ENCODE measurements around the gene DIPK1B.

The DIPK1B gene

GRCh38 chr9:136711751-136712689 is at the start of gene DIPK1B:
Gene DIPK1B, plus strand, starts transcription at chr9:136712572. Its CDS starts 94 bp downstream, at chr9:136712666.
- peak; percentile 99 for DNase-seq (ENCODE audit: low spot score)

- DNase-seq (ENCODE audit: low spot score), result no peak
These were observed 49.5 kb upstream of the DIPK1B start, which contains the start of gene EGFL7 for GRCh38 chr9:136662656-136663581. Gene EGFL7, plus strand, starts transcription at chr9:136662916. Its CDS starts 5,367 bp downstream, at chr9:136668283.

GRCh38 chr9:136664000-136664915 is 48.1 kb upstream of the DIPK1B start:
- no peak for DNase-seq (ENCODE audit: low spot score)

GRCh38 chr9:136665111-136665703 is 47.2 kb upstream of the DIPK1B start:
- DNase-seq (ENCODE audit: low spot score), result peak; percentile 90

- DNase-seq (ENCODE audit: low spot score), result peak; percentile 93
These were observed 46.5 kb upstream of the DIPK1B start for GRCh38 chr9:136665704-136666371.

- DNase-seq (ENCODE audit: low spot score), result no peak
These were observed 45.8 kb upstream of the DIPK1B start for GRCh38 chr9:136666372-136667213.

GRCh38 chr9:136667214-136667939 is 45.0 kb upstream of the DIPK1B start:
- DNase-seq (ENCODE audit: low spot score), result no peak

GRCh38 chr9:136667940-136668760 is 44.2 kb upstream of the DIPK1B start:
- no peak for DNase-seq (ENCODE audit: low spot score)

GRCh38 chr9:136668983-136669790 is 43.2 kb upstream of the DIPK1B start:
- no peak for DNase-seq (ENCODE audit: low spot score)

GRCh38 chr9:136669791-136670464 is 42.4 kb upstream of the DIPK1B start:
- no peak for DNase-seq (ENCODE audit: low spot score)

- DNase-seq (ENCODE audit: low spot score), result no peak
These were observed 41.7 kb upstream of the DIPK1B start for GRCh38 chr9:136670576-136671253.

GRCh38 chr9:136671254-136671614 is 41.1 kb upstream of the DIPK1B start:
- no peak for DNase-seq (ENCODE audit: low spot score)

- DNase-seq (ENCODE audit: low spot score), result peak; percentile 95
These were observed 40.5 kb upstream of the DIPK1B start for GRCh38 chr9:136671646-136672430.

GRCh38 chr9:136672431-136673087 is 39.8 kb upstream of the DIPK1B start:
- DNase-seq (ENCODE audit: low spot score), result no peak

All from iPS-NIHi11 (cell line).